GM12864 (cell line): ENCODE data around the gene DCLK1.

ENCODE experiments used
- DNase-seq: peaks from one replicate; pipeline ENCODE4 v3.0.0-alpha.2; 2011; ENCODE audit warnings: low read depth
- H3K4me3 ChIP-seq: 2 replicates; pipeline ENCODE4 v1.5.1; 2011; ENCODE audit warnings: mild to moderate bottlenecking, low read depth, low read length, control low read depth
- TF ChIP-seq, protein P1 (sequence below): IDR thresholded peaks from 2 replicates; pipeline ENCODE4 v1.5.1; 2011; ENCODE audit warnings: low read depth, mild to moderate bottlenecking, moderate library complexity, low read length, control low read depth, inconsistent platforms; ENCODE audit errors: missing control alignments

The DCLK1 gene

DNA sequence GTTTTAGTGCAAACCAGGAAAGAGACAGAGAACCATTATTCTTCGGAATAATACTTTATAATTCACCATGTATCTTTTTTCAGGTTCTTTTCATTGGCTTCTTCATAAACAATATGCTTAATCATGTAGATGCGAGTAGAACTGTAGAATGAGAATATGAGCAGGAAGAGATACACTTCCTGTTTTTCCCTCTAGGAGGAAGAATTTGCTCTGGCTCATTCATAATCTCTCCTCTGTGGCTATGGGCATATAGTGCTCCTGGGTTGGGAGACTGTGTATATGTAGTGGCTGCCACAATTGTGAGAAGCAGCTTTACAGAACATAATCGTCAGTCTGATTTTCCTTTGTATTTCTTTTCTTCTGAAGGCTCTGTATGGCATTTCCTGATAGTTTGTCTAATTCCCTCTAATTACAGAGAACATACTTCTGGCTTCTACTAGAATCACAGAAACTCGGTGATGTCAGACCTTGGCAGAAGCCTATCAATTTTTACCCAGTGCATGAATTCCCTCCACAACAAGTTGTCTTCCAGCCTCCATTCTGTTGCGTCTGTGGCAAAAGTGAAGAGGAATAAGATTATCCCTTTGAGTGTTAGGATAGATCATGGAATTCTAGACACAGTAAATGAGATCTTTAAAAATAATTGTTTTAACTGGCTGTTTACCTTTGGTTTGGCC, 2.9 kb upstream of the DCLK1 start:
- DNase-seq, result no peak
- no peak overlapping the region for H3K4me3 ChIP-seq
- TF ChIP-seq, protein P1, sequence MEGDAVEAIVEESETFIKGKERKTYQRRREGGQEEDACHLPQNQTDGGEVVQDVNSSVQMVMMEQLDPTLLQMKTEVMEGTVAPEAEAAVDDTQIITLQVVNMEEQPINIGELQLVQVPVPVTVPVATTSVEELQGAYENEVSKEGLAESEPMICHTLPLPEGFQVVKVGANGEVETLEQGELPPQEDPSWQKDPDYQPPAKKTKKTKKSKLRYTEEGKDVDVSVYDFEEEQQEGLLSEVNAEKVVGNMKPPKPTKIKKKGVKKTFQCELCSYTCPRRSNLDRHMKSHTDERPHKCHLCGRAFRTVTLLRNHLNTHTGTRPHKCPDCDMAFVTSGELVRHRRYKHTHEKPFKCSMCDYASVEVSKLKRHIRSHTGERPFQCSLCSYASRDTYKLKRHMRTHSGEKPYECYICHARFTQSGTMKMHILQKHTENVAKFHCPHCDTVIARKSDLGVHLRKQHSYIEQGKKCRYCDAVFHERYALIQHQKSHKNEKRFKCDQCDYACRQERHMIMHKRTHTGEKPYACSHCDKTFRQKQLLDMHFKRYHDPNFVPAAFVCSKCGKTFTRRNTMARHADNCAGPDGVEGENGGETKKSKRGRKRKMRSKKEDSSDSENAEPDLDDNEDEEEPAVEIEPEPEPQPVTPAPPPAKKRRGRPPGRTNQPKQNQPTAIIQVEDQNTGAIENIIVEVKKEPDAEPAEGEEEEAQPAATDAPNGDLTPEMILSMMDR, result no peak

DNA sequence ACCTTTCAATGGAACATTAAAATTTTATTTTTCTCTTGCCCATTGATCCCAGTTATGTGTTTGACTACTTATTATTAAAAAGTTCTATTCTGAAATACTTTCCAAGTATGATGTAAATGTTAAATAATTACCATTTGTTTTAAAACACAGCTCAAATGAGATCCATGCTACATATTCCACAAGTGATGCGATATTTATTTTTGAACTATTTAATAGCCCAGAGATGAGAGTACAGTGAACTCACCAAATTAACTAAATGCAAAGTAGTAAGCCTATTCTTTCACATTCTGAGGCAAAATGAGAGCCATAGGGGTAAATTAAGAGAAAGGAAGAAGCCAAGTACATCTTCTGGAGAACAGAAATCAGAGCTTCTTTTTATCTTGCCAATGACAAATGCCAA, 1.2 kb upstream of the DCLK1 start:
- no peak for DNase-seq
- no peak overlapping the region for H3K4me3 ChIP-seq
- TF ChIP-seq, protein P1, result no peak

DNA sequence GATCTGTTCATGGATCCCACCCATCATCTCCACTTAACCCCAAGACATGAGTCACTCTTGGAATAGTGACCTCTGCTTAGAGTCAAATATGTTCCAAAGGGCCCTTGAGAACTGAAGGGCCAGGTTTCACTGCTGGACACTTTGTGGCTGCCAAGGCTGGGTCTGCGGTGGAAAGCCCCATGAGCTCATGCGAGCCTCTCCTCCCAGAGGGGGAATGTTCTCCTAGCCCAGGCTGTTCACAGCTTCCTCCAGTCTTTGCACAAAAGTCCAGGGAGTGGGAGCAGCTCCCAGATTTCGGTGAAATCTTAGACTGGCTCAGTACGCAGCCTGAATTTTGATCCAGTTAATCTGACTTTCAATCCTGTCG, 732 bp upstream of the DCLK1 start:
- TF ChIP-seq, protein P1, result no peak
- H3K4me3 ChIP-seq, result no peak overlapping the region
- DNase-seq, result no peak

- TF ChIP-seq, protein P1, result no peak
- H3K4me3 ChIP-seq, result no peak overlapping the region
- DNase-seq, result no peak
Measured at GRCh38 chr13:36130552-36131221, 495 bp downstream of the DCLK1 start.

GRCh38 chr13:36130193-36130551, 1.0 kb downstream of the DCLK1 start:
- no peak overlapping the region for H3K4me3 ChIP-seq
- DNase-seq, result no peak
- TF ChIP-seq, protein P1, result no peak

- TF ChIP-seq, protein P1, result no peak
- DNase-seq, result no peak
- no peak overlapping the region for H3K4me3 ChIP-seq
Measured at GRCh38 chr13:36129539-36129938, 1.6 kb downstream of the DCLK1 start.

DNA sequence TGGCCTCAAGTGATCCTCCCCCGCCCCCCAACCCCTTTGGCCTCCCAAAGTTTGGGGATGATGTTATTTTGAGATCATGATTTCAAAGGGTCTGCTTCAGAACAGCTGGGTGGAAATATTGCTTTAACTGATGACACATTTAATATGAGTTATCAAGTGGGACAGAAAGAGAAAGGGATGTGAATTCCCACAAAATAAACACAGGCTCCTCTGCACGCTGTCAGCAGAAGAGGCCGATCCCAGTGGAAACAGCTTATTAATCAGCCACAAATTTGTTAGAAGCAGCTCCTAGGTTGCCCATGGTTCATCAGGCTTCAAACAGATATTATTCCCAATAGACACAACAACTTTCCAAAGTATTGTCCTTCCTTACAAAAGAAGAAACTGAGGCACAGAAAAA, 4.7 kb downstream of the DCLK1 start:
- no peak for DNase-seq
- TF ChIP-seq, protein P1, result no peak
- no peak overlapping the region for H3K4me3 ChIP-seq
